Right lobe of liver (tissue), 6 donors: ENCODE results near the gene TBC1D12. TPM values are rescaled to one million over a fixed set of nuclear protein-coding genes. Genes with fewer than 3 reads are reported as not detected.
A peak's percentile ranks its signal among the peaks of the same experiment; 100 is the strongest.

ENCODE experiments used
- ATAC-seq, 4 donors: fragments of 200-7000 bp; cut with Tn5 transposase; one replicate each; pipeline ENCODE4 v1.9.1; 2020; ENCODE audit warnings: mild to moderate bottlenecking in 4 of 4, moderate library complexity in 4 of 4
- DNase-seq, 3 donors: peaks; one replicate each; pipeline ENCODE4 v3.0.0-alpha.2; 2020
- H3K27ac ChIP-seq, 3 donors: fragments of 200-600 bp; one replicate each; pipeline ENCODE4 v1.8.0; 2022
- H3K27me3 ChIP-seq, 2 donors: fragments of 200-600 bp; one replicate each; pipeline ENCODE4 v1.8.0; 2022
- H3K36me3 ChIP-seq, 4 donors: fragments of 200-600 bp; sonication (generic) in 1 of 4; one replicate each; pipeline versions ENCODE4 v1.5.1 to v1.8.0; 2017 to 2022; ENCODE audit warnings: control low read depth in 1 of 4
- H3K4me1 ChIP-seq, 4 donors: fragments of 200-600 bp; sonication (generic) in 1 of 4; one replicate each; pipeline versions ENCODE4 v1.5.1 to v1.8.0; 2017 to 2022; ENCODE audit warnings: control low read depth in 1 of 4
- H3K4me3 ChIP-seq, 3 donors: fragments of 200-600 bp; one replicate each; pipeline ENCODE4 v1.8.0; 2022
- H3K9me3 ChIP-seq, 4 donors: fragments of 200-600 bp; sonication (generic) in 1 of 4; one replicate each; pipeline versions ENCODE4 v1.5.1 to v1.8.0; 2017 to 2022; ENCODE audit warnings: control low read depth in 1 of 4
- POLR2A ChIP-seq: fragments of 450-650 bp; IDR thresholded peaks from one replicate; pipeline ENCODE4 v1.6.1; 2017; ENCODE audit warnings: antibody characterized with exemption, mild to moderate bottlenecking
- WGBS: methylation state at CpG from one replicate; pipeline ENCODE4 v1.1.6; 2018; ENCODE audit warnings: low coverage, low lambda C conversion rate; ENCODE audit not compliant: insufficient coverage; ENCODE audit errors: missing lambda C conversion rate; 5-methylcytosine and 5-hydroxymethylcytosine counted together
- intact Hi-C, 2 donors: fragments of 100-400 bp; cut with DNase I; formaldehyde crosslinking; loops; one replicate each; pipeline versions ENCODE4 v1.11.2 to v1.14.1; 2022
- total RNA-seq, 6 experiments: library from RNA; depleted of rRNA in 2 of 6; stranded (reverse); fragments of >200 nt in 2 of 6; fragmentation: NEBNext Ultra II Directional in 3 of 6; extraction: Animal tissue kit (Norgen Biotek cat#: 25700) in 3 of 6; gene quantifications; one replicate each; pipeline versions ENCODE4 v1.1.0 to v1.2.4, GENCODE V29; 2016 to 2023
- TF ChIP-seq, protein P1 (sequence below), 4 donors: fragments of 200-600 bp in 3 of 4; fragments of 450-650 bp in 1 of 4; IDR thresholded peaks; one replicate each; pipeline versions ENCODE4 v1.5.1 to v1.8.0; 2016 to 2022; ENCODE audit warnings: antibody characterized with exemption in 4 of 4, mild to moderate bottlenecking in 2 of 4
- donor health status: DM: no; HTN: yes; CAD: no.
- donor health status: DM: no; HTN: no; CAD: no.
- donor health status: DM: no; HTN: no; CAD: no.
- donor health status: DM: no; HTN: yes; CAD: no.
- donor health status: DM: no; HTN: yes; CAD: no.

Gene TBC1D12
- total RNA-seq, 6 experiments from 2014 or later = 3.8 to 5.2 (median 4.9) TPM

DNA sequence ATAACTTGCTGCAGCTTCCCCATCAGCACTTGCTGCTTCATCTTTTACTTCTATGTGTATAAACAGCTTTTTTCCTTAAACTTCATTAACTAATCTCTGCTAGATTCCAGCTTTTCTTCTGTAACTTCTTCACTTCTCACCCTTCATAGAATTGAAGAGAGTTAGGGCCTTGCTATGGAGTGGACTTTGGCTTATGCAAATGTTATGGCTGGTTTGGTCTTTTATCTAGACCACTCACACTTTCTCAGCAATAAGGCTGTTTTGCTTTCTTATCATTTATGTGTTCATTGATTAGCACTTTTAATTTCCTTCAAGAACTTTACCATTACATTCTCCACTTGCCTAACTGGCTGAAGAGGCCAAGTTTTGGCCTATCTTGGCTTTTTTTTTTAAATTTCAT lies 79.1 kb downstream of the TBC1D12 start:
- Histone ChIP-seq H3K27ac (no peak overlapping the region), H3K4me3 (no peak overlapping the region), H3K9me3 (peaks cover 0 to 7% (median 0%) of the 10 kb centered on the region in 4 donors), H3K27me3 (no peaks in the 10 kb centered on the region), H3K36me3 (no peaks in the 10 kb centered on the region), H3K4me1 (peaks cover 0 to 10% (median 3%) of the 10 kb centered on the region in 4 donors)
- intact Hi-C loops = no loop called here
- DNase-seq = no peak
- ATAC-seq = no peak
- no peak for TF ChIP-seq POLR2A
- TF ChIP-seq, protein P1, sequence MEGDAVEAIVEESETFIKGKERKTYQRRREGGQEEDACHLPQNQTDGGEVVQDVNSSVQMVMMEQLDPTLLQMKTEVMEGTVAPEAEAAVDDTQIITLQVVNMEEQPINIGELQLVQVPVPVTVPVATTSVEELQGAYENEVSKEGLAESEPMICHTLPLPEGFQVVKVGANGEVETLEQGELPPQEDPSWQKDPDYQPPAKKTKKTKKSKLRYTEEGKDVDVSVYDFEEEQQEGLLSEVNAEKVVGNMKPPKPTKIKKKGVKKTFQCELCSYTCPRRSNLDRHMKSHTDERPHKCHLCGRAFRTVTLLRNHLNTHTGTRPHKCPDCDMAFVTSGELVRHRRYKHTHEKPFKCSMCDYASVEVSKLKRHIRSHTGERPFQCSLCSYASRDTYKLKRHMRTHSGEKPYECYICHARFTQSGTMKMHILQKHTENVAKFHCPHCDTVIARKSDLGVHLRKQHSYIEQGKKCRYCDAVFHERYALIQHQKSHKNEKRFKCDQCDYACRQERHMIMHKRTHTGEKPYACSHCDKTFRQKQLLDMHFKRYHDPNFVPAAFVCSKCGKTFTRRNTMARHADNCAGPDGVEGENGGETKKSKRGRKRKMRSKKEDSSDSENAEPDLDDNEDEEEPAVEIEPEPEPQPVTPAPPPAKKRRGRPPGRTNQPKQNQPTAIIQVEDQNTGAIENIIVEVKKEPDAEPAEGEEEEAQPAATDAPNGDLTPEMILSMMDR (IDR thresholded peaks at IDR 0.05) = no peak

DNA sequence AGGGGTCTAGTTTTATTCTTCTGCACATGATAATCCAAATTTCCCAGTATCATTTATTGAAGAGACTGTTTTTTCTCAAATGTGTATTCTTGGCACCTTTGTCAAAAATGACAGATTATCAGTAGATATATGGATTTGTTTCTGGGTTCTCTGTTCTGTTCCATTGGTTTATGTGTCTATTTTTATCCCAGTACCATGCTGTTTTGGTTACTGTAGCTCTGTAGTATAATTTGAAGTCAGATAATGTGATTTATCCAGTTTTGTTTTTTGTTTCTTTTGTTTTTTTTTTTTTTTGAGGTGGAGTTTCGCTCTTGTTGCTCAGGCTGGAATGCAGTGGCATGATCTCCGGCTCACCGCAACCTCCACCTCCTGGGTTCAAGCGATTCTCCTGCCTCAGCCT lies 81.6 kb downstream of the TBC1D12 start:
- H3K4me3 ChIP-seq = no peak overlapping the region
- peaks cover 0 to 7% (median 0%) of the 10 kb centered on the region in 4 donors for H3K9me3 ChIP-seq
- H3K27ac ChIP-seq = no peak overlapping the region
- TF ChIP-seq, protein P1 (IDR thresholded peaks at IDR 0.05) = no peak
- TF ChIP-seq POLR2A = no peak
- ATAC-seq = no peak
- peaks cover 0 to 4% (median 2%) of the 10 kb centered on the region in 4 donors for H3K4me1 ChIP-seq
- H3K27me3 ChIP-seq = no peaks in the 10 kb centered on the region
- H3K36me3 ChIP-seq = no peaks in the 10 kb centered on the region
- intact Hi-C loops = no loop called here
- 96% methylated on average over 3 of the region's 4 CpGs for WGBS
- no peak for DNase-seq

DNA sequence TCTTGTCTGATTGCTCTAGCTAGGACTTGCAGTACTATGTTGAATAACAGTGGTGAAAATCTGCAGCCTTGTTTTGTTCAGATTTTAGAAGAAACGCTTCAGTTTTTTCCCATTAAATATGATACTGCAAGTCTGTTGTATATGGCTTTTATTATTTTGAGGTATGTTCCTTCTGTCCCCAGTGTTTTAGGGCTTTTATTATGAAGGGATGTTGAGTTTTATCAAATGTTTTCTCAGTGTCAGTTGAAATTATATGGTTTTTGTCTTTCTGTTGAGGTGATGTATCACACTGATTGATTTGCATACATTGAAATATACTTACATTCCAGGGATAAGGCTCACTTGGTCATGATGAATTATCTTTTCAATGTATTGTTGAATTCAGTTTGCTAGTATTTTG lies 82.8 kb downstream of the TBC1D12 start:
- 100% methylated on average over 1 of the region's 1 CpG for WGBS
- no peak overlapping the region for H3K27ac ChIP-seq
- no peak for ATAC-seq

DNA sequence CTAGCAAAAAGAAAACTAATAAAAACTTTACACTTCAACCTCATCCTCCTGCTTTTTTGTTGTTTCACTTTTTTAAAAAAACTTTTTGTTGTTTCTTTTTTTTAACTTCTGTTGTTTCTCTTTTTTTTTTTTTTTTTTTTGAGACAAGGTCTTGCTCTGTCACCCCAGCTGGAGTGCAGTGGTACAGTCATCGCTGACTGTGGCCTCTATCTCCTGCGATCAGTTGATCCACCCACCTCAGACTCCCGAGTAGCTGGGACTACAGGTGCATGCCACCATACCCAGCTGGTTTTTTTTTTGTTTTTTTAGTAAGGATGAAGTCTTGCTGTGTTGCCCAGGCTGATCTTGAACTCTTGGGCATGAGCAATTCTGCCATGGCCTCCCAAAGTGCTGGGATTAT lies 85.2 kb downstream of the TBC1D12 start:
- Histone ChIP-seq H3K27ac (no peak overlapping the region), H3K4me1 (no peaks in the 10 kb centered on the region), H3K9me3 (peaks cover 0 to 7% (median 0%) of the 10 kb centered on the region in 4 donors), H3K4me3 (no peak overlapping the region), H3K36me3 (no peaks in the 10 kb centered on the region), H3K27me3 (no peaks in the 10 kb centered on the region)
- DNase-seq (no peak), ATAC-seq (no peak)
- 89% methylated on average over 3 of the region's 3 CpGs for WGBS
- intact Hi-C loops = no loop called here
- TF ChIP-seq, protein P1 (IDR thresholded peaks at IDR 0.05) = no peak
- no peak for TF ChIP-seq POLR2A

More for the DNA sequence above, 82.8 kb downstream of the TBC1D12 start:
- Histone ChIP-seq H3K4me3 (no peak overlapping the region), H3K9me3 (peaks cover 0 to 7% (median 0%) of the 10 kb centered on the region in 4 donors), H3K27me3 (no peaks in the 10 kb centered on the region), H3K4me1 (no peaks in the 10 kb centered on the region), H3K36me3 (no peaks in the 10 kb centered on the region)
- TF ChIP-seq, protein P1 (IDR thresholded peaks at IDR 0.05) = no peak
- TF ChIP-seq POLR2A = no peak
- DNase-seq = no peak
- intact Hi-C loops = no loop called here

DNA sequence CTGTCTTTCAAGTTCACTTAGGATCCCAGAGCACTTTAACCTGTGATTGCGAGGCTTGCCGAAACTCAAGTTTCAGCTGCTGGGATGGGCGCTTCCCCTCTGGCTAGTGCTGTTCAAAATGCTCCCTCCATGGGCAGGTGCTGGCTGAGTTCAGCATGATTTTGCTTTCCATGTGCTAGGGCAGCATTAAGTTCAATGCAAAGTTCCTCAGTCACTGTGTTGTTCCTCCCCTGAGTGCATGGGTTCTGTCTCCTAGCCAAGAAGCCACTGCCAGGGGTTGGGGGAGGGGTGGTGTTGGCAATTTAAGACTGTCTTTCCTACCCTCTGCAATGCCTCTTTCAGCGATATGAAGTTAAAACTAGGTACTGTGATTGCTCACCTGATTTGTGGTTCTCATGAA lies 86.8 kb downstream of the TBC1D12 start:
- TF ChIP-seq, protein P1 (IDR thresholded peaks at IDR 0.05) = no peak
- TF ChIP-seq POLR2A = no peak
- WGBS = 89% methylated on average over 1 of the region's 4 CpGs
- Histone ChIP-seq H3K9me3 (peaks cover 0 to 2% (median 0%) of the 10 kb centered on the region in 4 donors), H3K36me3 (no peaks in the 10 kb centered on the region), H3K4me1 (no peaks in the 10 kb centered on the region), H3K27me3 (no peaks in the 10 kb centered on the region), H3K27ac (no peak overlapping the region), H3K4me3 (no peak overlapping the region)
- intact Hi-C loops = no loop called here
- DNase-seq (no peak), ATAC-seq (peak in 1 of 4 donors; percentile 51)
